OCI-LY7 (cell line): ENCODE measurements around the gene BCL7C.

Experiments used
- CTCF ChIP-seq: fragments of 200-600 bp; sonication (generic); conservative IDR thresholded peaks from 2 replicates; pipeline ENCODE4 v1.5.1; 2014; ENCODE audit warnings: mild to moderate bottlenecking, antibody characterized with exemption, low read length, moderate library complexity, mixed read lengths
- EZH2phosphoT487 ChIP-seq: fragments of 200-600 bp; sonication (generic); IDR thresholded peaks from 2 replicates; pipeline ENCODE4 v1.6.1; 2018; ENCODE audit warnings: low read depth, borderline replicate concordance, mild to moderate bottlenecking, mixed run types, antibody characterized with exemption, low read length, moderate library complexity, mixed read lengths

DNA sequence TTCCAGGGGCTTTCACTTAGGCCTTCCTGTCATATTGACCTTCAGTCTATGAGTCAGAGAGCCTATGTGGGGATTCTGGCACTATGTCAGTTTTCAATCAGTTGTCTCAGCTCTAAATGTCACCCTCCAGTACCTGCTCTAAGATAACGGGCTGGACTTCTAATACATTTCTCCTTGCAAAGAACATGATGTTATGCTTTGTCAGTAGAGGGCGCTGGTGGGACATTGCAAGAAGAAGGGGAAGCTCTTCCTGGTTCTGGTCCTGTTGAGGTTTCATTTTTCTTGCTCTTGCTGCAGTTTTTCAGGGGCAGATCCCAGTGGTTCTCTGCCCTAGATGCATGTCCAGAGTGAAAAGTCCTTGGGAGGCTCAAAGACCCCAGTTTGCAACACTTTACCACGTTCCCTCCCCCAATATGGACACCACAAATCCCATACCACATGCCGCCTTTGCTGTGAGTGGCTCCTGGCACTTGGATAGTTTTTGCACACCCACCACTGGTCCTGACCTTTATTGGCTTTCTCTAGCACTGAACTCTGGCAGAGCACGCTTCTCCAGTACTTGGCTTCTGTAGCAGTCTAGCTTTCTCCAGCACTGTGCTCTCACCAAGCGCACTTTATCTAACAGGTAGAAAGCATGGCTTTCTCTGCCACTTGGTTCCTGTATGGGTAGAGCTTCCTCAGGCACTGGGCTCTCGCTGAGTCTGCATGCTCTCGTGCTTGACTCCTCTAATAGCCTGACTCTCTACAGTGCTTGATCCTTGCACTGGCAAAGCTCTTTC, 49.0 kb downstream of the BCL7C start:
- TF ChIP-seq EZH2phosphoT487 (no peak), CTCF (peak; percentile 98)
